Measurements from ENCODE around the gene ITGB3BP.
"Not testable (repeated sequence)": the region's sequence is repeated elsewhere in the genome, so short reads cannot be mapped to it uniquely, and the experiment has no call there.

The ITGB3BP gene

GRCh38 chr1:63522891-63523728 is at the start of gene ITGB3BP, which contains the start of gene EFCAB7:
TSS of gene ITGB3BP (minus strand) at chr1:63523225. CDS start at chr1:63523133, 92 bp downstream.
TSS of gene EFCAB7 (plus strand) at chr1:63523525. CDS start at chr1:63525573, 2,048 bp downstream.
- peak; percentile 82 for DNase-seq

- not testable (repeated sequence) for DNase-seq
Measured at GRCh38 chr1:63572686-63573085, 49.7 kb upstream of the ITGB3BP start.

GRCh38 chr1:63569640-63570316 is 46.8 kb upstream of the ITGB3BP start:
- DNase-seq = no peak

GRCh38 chr1:63569068-63569467 is 46.0 kb upstream of the ITGB3BP start:
- no peak for DNase-seq

GRCh38 chr1:63563745-63564144 is 40.7 kb upstream of the ITGB3BP start:
- DNase-seq = no peak

- DNase-seq = no peak
Measured at GRCh38 chr1:63559357-63559756, 36.3 kb upstream of the ITGB3BP start.

GRCh38 chr1:63557365-63557987 is 34.5 kb upstream of the ITGB3BP start:
- DNase-seq = peak; percentile 29

- no peak for DNase-seq
Measured at GRCh38 chr1:63555480-63555879, 32.5 kb upstream of the ITGB3BP start.

GRCh38 chr1:63548877-63549276 is 25.9 kb upstream of the ITGB3BP start:
- no peak for DNase-seq

GRCh38 chr1:63548303-63548702 is 25.3 kb upstream of the ITGB3BP start:
- no peak for DNase-seq

GRCh38 chr1:63547621-63548294 is 24.7 kb upstream of the ITGB3BP start:
- DNase-seq = no peak

GRCh38 chr1:63545780-63546179 is 22.8 kb upstream of the ITGB3BP start:
- DNase-seq = no peak

GRCh38 chr1:63537940-63538339 is 14.9 kb upstream of the ITGB3BP start:
- no peak for DNase-seq

GRCh38 chr1:63537006-63537405 is 14.0 kb upstream of the ITGB3BP start:
- DNase-seq = no peak

GRCh38 chr1:63534406-63534805 is 11.4 kb upstream of the ITGB3BP start:
- DNase-seq = no peak

GRCh38 chr1:63533931-63534330 is 10.9 kb upstream of the ITGB3BP start:
- DNase-seq = no peak

- no peak for DNase-seq
Measured at GRCh38 chr1:63532727-63533126, 9.7 kb upstream of the ITGB3BP start.

- no peak for DNase-seq
Measured at GRCh38 chr1:63524201-63524600, 1.2 kb upstream of the ITGB3BP start.

GRCh38 chr1:63523738-63524137 is 713 bp upstream of the ITGB3BP start:
- DNase-seq = no peak

GRCh38 chr1:63516629-63517028 is 6.4 kb downstream of the ITGB3BP start:
- DNase-seq = no peak

GRCh38 chr1:63512584-63512983 is 10.4 kb downstream of the ITGB3BP start:
- DNase-seq = no peak

GRCh38 chr1:63509718-63510117 is 13.3 kb downstream of the ITGB3BP start:
- no peak for DNase-seq

GRCh38 chr1:63506782-63507181 is 16.2 kb downstream of the ITGB3BP start:
- no peak for DNase-seq
